Natural killer cell (primary cell): ENCODE data around the gene RAPGEF5. TPM values are rescaled to one million over a fixed set of nuclear protein-coding genes. Genes with fewer than 3 reads are reported as not detected.

ENCODE experiments used
- ATAC-seq, 3 donors: fragments of 150-1000 bp in 2 of 3; fragments of 200-7000 bp in 1 of 3; cut with Tn5 transposase; 1 replicate in 1 of 3; 2 replicates in 2 of 3; pipeline ENCODE4 v1.10.0; 2021; ENCODE audit warnings: mild to moderate bottlenecking in 2 of 3, moderate library complexity in 2 of 3
- DNase-seq, 2 donors: peaks; one replicate each; pipeline versions ENCODE4 v3.0.0 to v3.0.0-alpha.2; 2013 to 2021; ENCODE audit warnings: mixed read lengths in 1 of 2
- H3K27ac ChIP-seq: one replicate; pipeline ENCODE4 v1.5.1; 2013; ENCODE audit warnings: mild to moderate bottlenecking, low read length
- H3K27me3 ChIP-seq: one replicate; pipeline ENCODE4 v1.6.1; 2013; ENCODE audit warnings: low read length; ENCODE audit not compliant: control insufficient read depth, insufficient read depth
- H3K36me3 ChIP-seq: one replicate; pipeline ENCODE4 v1.6.1; 2013; ENCODE audit warnings: low read length; ENCODE audit not compliant: control insufficient read depth, insufficient read depth
- H3K4me1 ChIP-seq: one replicate; pipeline ENCODE4 v1.6.1; 2013; ENCODE audit warnings: low read length; ENCODE audit not compliant: control insufficient read depth, insufficient read depth
- H3K4me3 ChIP-seq: one replicate; pipeline ENCODE4 v1.5.1; 2013; ENCODE audit warnings: low read length
- H3K9me3 ChIP-seq: one replicate; pipeline ENCODE4 v1.6.1; 2013; ENCODE audit warnings: low read length; ENCODE audit not compliant: control insufficient read depth, insufficient read depth
- H3K27ac Mint-ChIP-seq, 2 donors: one replicate each; pipeline ENCODE4 v1.8.0; 2022; ENCODE audit warnings: mild to moderate bottlenecking in 2 of 2, mixed read lengths in 2 of 2, moderate library complexity in 1 of 2
- H3K27me3 Mint-ChIP-seq, 2 donors: one replicate each; pipeline ENCODE4 v1.8.0; 2022; ENCODE audit warnings: low read depth in 2 of 2, mixed read lengths in 2 of 2
- H3K36me3 Mint-ChIP-seq: one replicate; pipeline ENCODE4 v1.8.0; 2022; ENCODE audit warnings: mixed read lengths
- H3K4me1 Mint-ChIP-seq, 2 donors: one replicate each; pipeline ENCODE4 v1.8.0; 2022; ENCODE audit warnings: mixed read lengths in 2 of 2
- H3K4me3 Mint-ChIP-seq: one replicate; pipeline ENCODE4 v1.8.0; 2022; ENCODE audit warnings: mild to moderate bottlenecking, moderate library complexity, mixed read lengths
- H3K9me3 Mint-ChIP-seq, 2 donors: one replicate each; pipeline ENCODE4 v1.8.0; 2022; ENCODE audit warnings: mixed read lengths in 2 of 2
- WGBS: methylation state at CpG from one replicate; pipeline ENCODE4 v1.1.7; 2013; ENCODE audit warnings: missing lambda C conversion rate; ENCODE audit not compliant: insufficient coverage; 5-methylcytosine and 5-hydroxymethylcytosine counted together
- intact Hi-C: fragments of 100-400 bp; cut with micrococcal nuclease; formaldehyde crosslinking; loops from one replicate; pipeline ENCODE4 v1.14.2; 2022
- total RNA-seq, 4 donors: library from RNA; stranded (reverse); fragments of 120-200 nt in 1 of 4; gene quantifications; one replicate each; pipeline versions ENCODE4 v1.2.3 to v1.2.4, GENCODE V29; 2013 to 2022
- TF ChIP-seq, protein P1 (sequence below): fragments of 200-600 bp; IDR thresholded peaks from one replicate; pipeline ENCODE4 v1.8.0; 2022; ENCODE audit warnings: antibody characterized with exemption

RAPGEF5 gene
- total RNA-seq, 3 donors from 2014 or later (not counting 1 experiment from before 2014, with no cell fraction given): 0.26 to 0.33 TPM; not detected in 1

DNA sequence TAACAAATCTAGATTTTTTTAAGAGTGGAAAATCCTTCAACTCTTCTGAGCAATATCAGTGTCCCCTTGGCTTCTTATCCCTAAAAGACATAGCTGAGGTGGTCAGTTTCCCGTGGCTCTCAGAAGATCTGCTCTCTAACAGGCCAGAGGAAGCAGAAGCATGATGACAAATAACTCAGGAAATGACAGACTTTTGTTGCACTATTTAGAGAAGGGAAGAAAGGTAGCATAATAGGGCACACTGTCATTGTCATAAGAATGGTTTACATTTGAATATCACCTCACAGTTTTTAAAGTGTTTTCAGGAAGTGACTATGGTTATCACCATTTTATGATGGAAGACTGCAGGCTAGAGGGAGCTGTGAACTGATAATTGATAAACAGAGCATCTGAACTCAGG, 33.6 kb upstream of the RAPGEF5 start:
- H3K4me1 Mint-ChIP-seq: peaks cover 8 to 11% of the 10 kb centered on the region in 2 donors
- H3K36me3 ChIP-seq: no peaks in the 10 kb centered on the region
- no peak overlapping the region for H3K4me3 ChIP-seq
- intact Hi-C loops: no loop called here
- no peaks in the 10 kb centered on the region for H3K9me3 ChIP-seq
- H3K27me3 Mint-ChIP-seq: no peaks in the 10 kb centered on the region
- H3K4me3 Mint-ChIP-seq: no peak overlapping the region
- no peak for DNase-seq
- peak in 1 of 3 donors; percentile 22 for ATAC-seq
- H3K27ac ChIP-seq: no peak overlapping the region
- 20% methylated on average over 1 of the region's 1 CpG for WGBS
- H3K27ac Mint-ChIP-seq: peak overlapping the region in 1 of 2 donors; percentile 22
- no peaks in the 10 kb centered on the region for H3K36me3 Mint-ChIP-seq
- H3K9me3 Mint-ChIP-seq: no peaks in the 10 kb centered on the region
- H3K4me1 ChIP-seq: no peaks in the 10 kb centered on the region
- no peaks in the 10 kb centered on the region for H3K27me3 ChIP-seq
- TF ChIP-seq, protein P1, sequence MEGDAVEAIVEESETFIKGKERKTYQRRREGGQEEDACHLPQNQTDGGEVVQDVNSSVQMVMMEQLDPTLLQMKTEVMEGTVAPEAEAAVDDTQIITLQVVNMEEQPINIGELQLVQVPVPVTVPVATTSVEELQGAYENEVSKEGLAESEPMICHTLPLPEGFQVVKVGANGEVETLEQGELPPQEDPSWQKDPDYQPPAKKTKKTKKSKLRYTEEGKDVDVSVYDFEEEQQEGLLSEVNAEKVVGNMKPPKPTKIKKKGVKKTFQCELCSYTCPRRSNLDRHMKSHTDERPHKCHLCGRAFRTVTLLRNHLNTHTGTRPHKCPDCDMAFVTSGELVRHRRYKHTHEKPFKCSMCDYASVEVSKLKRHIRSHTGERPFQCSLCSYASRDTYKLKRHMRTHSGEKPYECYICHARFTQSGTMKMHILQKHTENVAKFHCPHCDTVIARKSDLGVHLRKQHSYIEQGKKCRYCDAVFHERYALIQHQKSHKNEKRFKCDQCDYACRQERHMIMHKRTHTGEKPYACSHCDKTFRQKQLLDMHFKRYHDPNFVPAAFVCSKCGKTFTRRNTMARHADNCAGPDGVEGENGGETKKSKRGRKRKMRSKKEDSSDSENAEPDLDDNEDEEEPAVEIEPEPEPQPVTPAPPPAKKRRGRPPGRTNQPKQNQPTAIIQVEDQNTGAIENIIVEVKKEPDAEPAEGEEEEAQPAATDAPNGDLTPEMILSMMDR: no peak

DNA sequence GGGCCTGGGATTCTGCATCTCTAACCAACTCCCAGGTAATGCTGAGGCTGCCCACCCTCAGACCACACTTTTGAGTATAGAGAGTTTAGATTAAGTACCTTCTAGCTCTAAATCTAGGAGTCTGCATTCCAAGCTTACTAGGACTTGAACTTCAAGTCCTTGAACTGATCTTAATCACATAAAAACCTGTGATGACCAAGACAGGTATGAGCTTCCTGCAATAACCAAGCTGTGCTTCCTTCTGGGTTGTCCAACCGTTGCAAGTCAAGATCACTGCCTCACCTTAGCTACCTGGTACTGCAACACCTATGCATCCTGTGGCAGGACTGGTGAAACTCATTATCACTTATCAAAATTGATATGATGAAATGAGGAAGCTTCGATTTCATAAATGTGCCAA, 32.9 kb upstream of the RAPGEF5 start:
- H3K4me1 Mint-ChIP-seq: peaks cover 8 to 11% of the 10 kb centered on the region in 2 donors
- Histone ChIP-seq H3K27ac (no peak overlapping the region), H3K36me3 (no peaks in the 10 kb centered on the region), H3K4me3 (no peak overlapping the region), H3K27me3 (no peaks in the 10 kb centered on the region), H3K9me3 (no peaks in the 10 kb centered on the region), H3K4me1 (no peaks in the 10 kb centered on the region)
- intact Hi-C loops: no loop called here
- 74% methylated on average over 2 of the region's 2 CpGs for WGBS
- ATAC-seq (no peak), DNase-seq (no peak)
- H3K4me3 Mint-ChIP-seq: no peak overlapping the region
- H3K27ac Mint-ChIP-seq: peak overlapping the region in 1 of 2 donors; percentile 22
- H3K9me3 Mint-ChIP-seq: no peaks in the 10 kb centered on the region
- TF ChIP-seq, protein P1: no peak
- no peaks in the 10 kb centered on the region for H3K36me3 Mint-ChIP-seq
- no peaks in the 10 kb centered on the region for H3K27me3 Mint-ChIP-seq

DNA sequence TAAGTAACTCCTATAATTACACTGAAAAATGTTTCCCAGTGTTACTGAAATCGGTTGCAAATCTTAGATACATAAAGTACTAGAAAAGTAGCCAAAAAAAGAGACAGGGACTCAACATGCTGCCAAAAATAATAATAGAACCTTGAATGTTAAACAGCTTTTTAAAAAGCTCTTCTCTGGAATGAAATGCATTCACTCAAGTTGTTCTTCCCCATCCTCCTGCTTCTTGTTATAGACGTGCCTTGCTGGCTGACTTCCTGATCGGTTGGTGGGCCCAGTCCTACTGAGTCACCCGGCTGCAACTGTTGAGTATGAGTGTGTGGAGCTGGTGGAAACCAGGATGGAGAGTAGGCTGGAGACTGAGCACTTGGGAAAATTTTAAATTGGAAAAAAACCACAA, 30.6 kb upstream of the RAPGEF5 start:
- Mint-ChIP-seq H3K27ac (no peak overlapping the region), H3K36me3 (no peaks in the 10 kb centered on the region), H3K4me3 (no peak overlapping the region), H3K9me3 (no peaks in the 10 kb centered on the region), H3K4me1 (peaks cover 8 to 11% of the 10 kb centered on the region in 2 donors), H3K27me3 (no peaks in the 10 kb centered on the region)
- intact Hi-C loops: no loop called here
- 93% methylated on average over 4 of the region's 4 CpGs for WGBS
- ATAC-seq: no peak
- Histone ChIP-seq H3K4me1 (no peaks in the 10 kb centered on the region), H3K9me3 (no peaks in the 10 kb centered on the region), H3K4me3 (no peak overlapping the region), H3K36me3 (no peaks in the 10 kb centered on the region), H3K27ac (no peak overlapping the region), H3K27me3 (no peaks in the 10 kb centered on the region)
- DNase-seq: no peak
- TF ChIP-seq, protein P1: no peak

DNA sequence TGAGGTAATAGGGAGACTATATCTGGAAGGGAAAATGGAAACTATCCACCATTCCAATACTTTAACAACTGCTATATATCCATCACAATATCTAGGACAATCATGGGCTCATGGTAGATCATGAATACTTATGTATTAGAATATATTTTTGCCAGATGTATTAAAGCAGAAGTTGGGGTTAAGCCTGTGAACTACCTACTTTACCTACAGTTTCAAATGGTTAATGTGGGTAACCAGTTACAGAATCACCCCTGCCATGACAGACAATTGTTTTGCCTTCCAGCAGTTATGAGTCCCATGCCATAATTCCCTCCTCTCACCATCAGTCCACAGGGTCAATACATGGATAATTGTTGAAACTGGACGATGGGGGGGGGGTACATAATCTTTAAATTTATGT, 29.9 kb upstream of the RAPGEF5 start:
- Mint-ChIP-seq H3K4me1 (peaks cover 8 to 11% of the 10 kb centered on the region in 2 donors), H3K36me3 (no peaks in the 10 kb centered on the region)

More for the DNA sequence above, 29.9 kb upstream of the RAPGEF5 start:
- TF ChIP-seq, protein P1: no peak
- ATAC-seq (no peak), DNase-seq (no peak)
- H3K27me3 Mint-ChIP-seq: no peaks in the 10 kb centered on the region
- no peak overlapping the region for H3K27ac Mint-ChIP-seq
- Histone ChIP-seq H3K27me3 (no peaks in the 10 kb centered on the region), H3K4me3 (no peak overlapping the region), H3K4me1 (no peaks in the 10 kb centered on the region), H3K9me3 (no peaks in the 10 kb centered on the region), H3K36me3 (no peaks in the 10 kb centered on the region), H3K27ac (no peak overlapping the region)
- intact Hi-C loops: no loop called here
- no peak overlapping the region for H3K4me3 Mint-ChIP-seq
- WGBS: no CpG with 5 or more reads among the region's 1 CpG
- no peaks in the 10 kb centered on the region for H3K9me3 Mint-ChIP-seq
